Fibroblast of pulmonary artery (primary cell): ENCODE measurements around the gene JMY.

ENCODE experiments used
- DNase-seq: peaks from one replicate; pipeline ENCODE4 v3.0.0-alpha.2; 2010; ENCODE audit warnings: low read depth
- H3K4me3 ChIP-seq: replicated peaks from 2 replicates; pipeline ENCODE4 v1.5.1; 2011; ENCODE audit warnings: low read depth, mild to moderate bottlenecking, control low read depth, low read length, moderate library complexity
- TF ChIP-seq, protein P1 (sequence below): IDR thresholded peaks from 2 replicates; pipeline ENCODE4 v1.5.1; 2011; ENCODE audit warnings: mild to moderate bottlenecking, control low read depth, low read length, inconsistent platforms; ENCODE audit errors: missing control alignments

JMY gene

DNA sequence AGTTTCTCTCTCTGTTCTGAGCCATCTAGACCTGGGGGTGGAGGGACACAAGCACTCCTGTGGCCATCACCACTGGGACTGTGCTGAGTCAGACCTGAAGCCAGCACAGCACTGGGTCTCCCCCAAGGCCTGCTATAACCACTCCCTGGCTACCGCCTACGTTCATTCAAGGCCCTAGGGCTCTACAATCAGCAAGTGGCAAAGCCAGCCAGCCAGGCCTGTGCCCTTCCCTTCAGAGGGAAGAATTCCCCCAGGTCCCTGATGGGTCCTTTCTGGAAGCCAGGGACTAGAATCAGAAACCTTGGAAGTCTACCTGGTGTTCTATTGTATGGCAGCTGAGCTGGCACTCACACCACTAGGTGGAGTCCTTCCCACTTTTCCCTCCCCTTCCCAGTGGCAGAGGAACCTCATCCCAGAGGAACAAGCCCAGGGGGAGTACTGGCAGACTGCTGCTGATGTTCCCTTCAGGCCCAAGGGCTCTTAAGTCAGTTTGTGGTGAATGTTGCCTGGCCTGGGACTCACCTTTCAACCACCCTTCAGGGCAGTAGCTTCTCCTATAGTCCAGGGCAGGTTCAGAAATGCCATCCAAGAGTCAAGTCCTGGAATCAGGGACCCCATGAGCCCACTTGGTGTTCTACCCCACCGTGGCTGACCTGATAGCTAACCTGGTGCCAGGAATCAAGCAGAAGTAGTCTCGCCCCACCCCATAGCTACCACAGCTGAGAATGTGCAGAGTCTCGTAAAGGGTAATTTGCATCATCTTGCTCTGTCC lies 20.0 kb downstream of the JMY start:
- DNase-seq, result peak; percentile 47
- no peak overlapping the region for H3K4me3 ChIP-seq
- TF ChIP-seq, protein P1, sequence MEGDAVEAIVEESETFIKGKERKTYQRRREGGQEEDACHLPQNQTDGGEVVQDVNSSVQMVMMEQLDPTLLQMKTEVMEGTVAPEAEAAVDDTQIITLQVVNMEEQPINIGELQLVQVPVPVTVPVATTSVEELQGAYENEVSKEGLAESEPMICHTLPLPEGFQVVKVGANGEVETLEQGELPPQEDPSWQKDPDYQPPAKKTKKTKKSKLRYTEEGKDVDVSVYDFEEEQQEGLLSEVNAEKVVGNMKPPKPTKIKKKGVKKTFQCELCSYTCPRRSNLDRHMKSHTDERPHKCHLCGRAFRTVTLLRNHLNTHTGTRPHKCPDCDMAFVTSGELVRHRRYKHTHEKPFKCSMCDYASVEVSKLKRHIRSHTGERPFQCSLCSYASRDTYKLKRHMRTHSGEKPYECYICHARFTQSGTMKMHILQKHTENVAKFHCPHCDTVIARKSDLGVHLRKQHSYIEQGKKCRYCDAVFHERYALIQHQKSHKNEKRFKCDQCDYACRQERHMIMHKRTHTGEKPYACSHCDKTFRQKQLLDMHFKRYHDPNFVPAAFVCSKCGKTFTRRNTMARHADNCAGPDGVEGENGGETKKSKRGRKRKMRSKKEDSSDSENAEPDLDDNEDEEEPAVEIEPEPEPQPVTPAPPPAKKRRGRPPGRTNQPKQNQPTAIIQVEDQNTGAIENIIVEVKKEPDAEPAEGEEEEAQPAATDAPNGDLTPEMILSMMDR, result peak; percentile 78

DNA sequence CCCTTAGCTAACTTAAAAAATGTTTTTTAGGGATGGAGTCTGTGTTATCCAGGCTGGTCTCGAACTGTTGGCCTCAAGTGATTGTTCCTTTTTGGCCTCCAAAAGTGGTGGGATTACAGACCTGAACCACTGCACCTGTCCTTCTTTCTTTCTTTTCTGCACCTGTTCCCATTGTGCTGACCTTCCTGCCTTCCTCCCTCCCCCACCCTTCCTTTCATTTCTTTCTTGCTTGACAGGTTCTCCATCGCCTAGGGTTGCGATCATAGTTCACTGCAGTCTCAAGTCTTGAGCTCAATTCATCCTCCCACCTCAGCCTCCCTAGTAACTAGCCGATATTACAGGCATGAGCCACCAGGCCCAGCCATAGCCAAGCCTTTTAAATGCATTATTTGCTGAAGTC lies 20.6 kb downstream of the JMY start:
- no peak overlapping the region for H3K4me3 ChIP-seq
- TF ChIP-seq, protein P1, result no peak
- DNase-seq, result no peak

- TF ChIP-seq, protein P1, result no peak
- no peak overlapping the region for H3K4me3 ChIP-seq
- no peak for DNase-seq
Observed at GRCh38 chr5:79257314-79257713, 21.4 kb downstream of the JMY start.

DNA sequence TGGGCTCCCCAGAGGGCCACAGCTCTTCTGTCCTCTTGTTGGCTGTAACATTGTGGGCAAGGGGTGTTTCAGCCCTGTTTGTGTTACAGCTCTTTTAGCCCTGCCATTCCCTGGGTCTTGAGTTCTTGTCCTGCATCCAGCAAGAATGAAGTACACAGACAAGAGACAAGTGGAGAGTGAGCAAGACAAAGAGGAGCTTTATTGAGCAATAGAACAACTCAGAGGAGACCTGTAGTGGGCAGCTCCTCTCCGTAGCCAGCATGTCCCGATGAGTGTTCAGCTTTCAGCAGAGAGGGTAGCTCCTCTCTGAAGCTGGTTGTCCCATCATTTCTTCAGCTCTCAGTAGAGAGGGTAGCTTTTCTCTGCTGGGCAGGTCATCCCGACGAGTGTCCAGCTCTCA lies 22.9 kb downstream of the JMY start:
- H3K4me3 ChIP-seq, result no peak overlapping the region
- no peak for DNase-seq
- TF ChIP-seq, protein P1, result no peak

DNA sequence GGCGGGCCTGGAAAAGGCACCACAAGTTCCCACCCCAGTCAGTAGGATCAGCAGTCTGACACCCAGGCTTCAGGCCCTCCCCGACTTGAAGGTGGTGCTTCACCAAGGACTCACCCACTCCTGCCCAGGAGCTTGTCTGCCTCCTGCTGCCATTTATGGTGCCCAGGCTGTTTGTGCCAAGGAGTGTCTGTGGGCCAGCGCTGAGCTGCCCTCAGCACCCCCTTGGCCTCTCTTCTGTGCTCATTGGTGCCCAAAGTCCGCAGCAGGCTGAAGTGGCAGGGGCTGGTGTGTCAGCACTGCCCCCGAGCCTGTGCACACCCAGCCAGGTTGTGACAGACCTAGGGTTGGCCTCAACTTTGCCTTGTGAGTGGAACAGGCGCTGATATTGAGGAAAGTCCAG lies 23.5 kb downstream of the JMY start:
- H3K4me3 ChIP-seq, result no peak overlapping the region
- TF ChIP-seq, protein P1, result no peak
- no peak for DNase-seq

GRCh38 chr5:79259810-79260209 lies 23.9 kb downstream of the JMY start:
- no peak overlapping the region for H3K4me3 ChIP-seq
- TF ChIP-seq, protein P1, result no peak
- no peak for DNase-seq

DNA sequence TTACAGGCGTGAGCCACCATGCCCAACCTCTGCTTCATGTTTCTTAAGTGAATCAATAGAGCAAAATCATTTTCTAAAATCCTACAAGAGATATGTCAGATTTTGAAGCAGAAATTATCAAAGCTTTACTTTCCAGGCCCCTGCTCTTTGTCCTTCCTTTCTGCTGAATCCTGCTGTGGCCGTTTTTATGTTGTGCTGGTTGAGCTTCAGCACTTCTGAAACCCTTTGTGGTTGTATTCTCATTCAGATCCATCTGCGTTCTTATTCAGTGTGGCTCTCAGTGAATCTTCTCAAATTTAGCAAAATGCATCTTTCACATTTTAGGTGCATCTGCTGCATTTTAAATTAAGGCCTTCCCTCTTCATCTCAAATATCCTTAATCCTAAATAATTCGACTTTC lies 26.0 kb downstream of the JMY start:
- no peak overlapping the region for H3K4me3 ChIP-seq
- DNase-seq, result no peak
- TF ChIP-seq, protein P1, result no peak
